ENCODE data around the gene ARHGAP40. TPM values are rescaled to one million over a fixed set of nuclear protein-coding genes. Genes with fewer than 3 reads are reported as not detected.
A peak's percentile ranks its signal among the peaks of the same experiment; 100 is the strongest.

ARHGAP40 gene
- total and polyA plus RNA-seq, 9 of the 15 experiments (the other 6 are each of a cell fraction or from before 2014, with no cell fraction given) = not detected

- TF ChIP-seq JUND (IDR thresholded peaks at IDR 0.05; ENCODE audit: borderline replicate concordance, low read depth, low read length) = no peak
- 0 out of 3 replicates have a peak, but pooled peaks have one; percentile 9 for TF ChIP-seq JUND (tag; IDR thresholded peaks at IDR 0.05; ENCODE audit: borderline replicate concordance, low read depth, low read length)
- TF ChIP-seq SREBF2 (CRISPR knock-in tag; IDR thresholded peaks at IDR 0.05) = no peak
- no peak for TF ChIP-seq ZNF830 (CRISPR knock-in tag; IDR thresholded peaks at IDR 0.05)
- peak; percentile 72 for TF ChIP-seq SMAD4 (CRISPR knock-in tag; conservative IDR thresholded peaks at IDR 0.05)
- TF ChIP-seq PRMT5 (CRISPR knock-in tag; IDR thresholded peaks at IDR 0.05) = no peak
- 0 out of 2 replicates have a peak, but pooled peaks have one; percentile 30 for TF ChIP-seq MBD2 (IDR thresholded peaks at IDR 0.05; ENCODE audit: borderline replicate concordance, low read depth)
- peak; percentile 84 for TF ChIP-seq DMBX1 (CRISPR knock-in tag; IDR thresholded peaks at IDR 0.05; ENCODE audit: borderline replicate concordance)
- no peak for TF ChIP-seq ZBTB43 (CRISPR knock-in tag; IDR thresholded peaks at IDR 0.05)
- peak; percentile 65 to 80; a peak in 3 of 4 replicates for TF ChIP-seq ARNT (IDR thresholded peaks at IDR 0.05)
- TF ChIP-seq ZBTB9 (CRISPR knock-in tag; IDR thresholded peaks at IDR 0.05) = no peak
- TF ChIP-seq ZNF121 (CRISPR knock-in tag; conservative IDR thresholded peaks at IDR 0.05) = no peak
- 0 out of 2 replicates have a peak, but pooled peaks have one; percentile 41 for TF ChIP-seq ZBED1 (IDR thresholded peaks at IDR 0.05)
- no peak for TF ChIP-seq ZNF23 (CRISPR knock-in tag; IDR thresholded peaks at IDR 0.05)
- TF ChIP-seq PHF20 (IDR thresholded peaks at IDR 0.05; ENCODE audit: partially characterized antibody) = no peak
- TF ChIP-seq RAD51 (IDR thresholded peaks at IDR 0.05; ENCODE audit: borderline replicate concordance, low read depth) = peak; percentile 31; the same call in 1 of the 2 replicates
- no peak for TF ChIP-seq ZNF592 (IDR thresholded peaks at IDR 0.05)
- peak; percentile 54; the same call in 1 of the 2 replicates for TF ChIP-seq CHAMP1 (IDR thresholded peaks at IDR 0.05)
- no peak for TF ChIP-seq FOXJ3 (CRISPR knock-in tag; IDR thresholded peaks at IDR 0.05)
- peak; percentile 93 for TF ChIP-seq GATA2 (CRISPR knock-in tag; IDR thresholded peaks at IDR 0.05)
Observed at GRCh38 chr20:38563802-38564431, 37.7 kb upstream of the ARHGAP40 start (continued).

Measured in K562 (cell line).